Trophoblast cell (in vitro differentiated cells and primary cell): ENCODE data around the gene BSPH1. TPM values are rescaled to one million over a fixed set of nuclear protein-coding genes. Genes with fewer than 3 reads are reported as not detected.

Experiments used
- DNase-seq, 2 donors: peaks; one replicate each; pipeline ENCODE4 v3.0.0-alpha.2; 2016
- H2AFZ ChIP-seq: 2 replicates; pipeline ENCODE4 v1.6.1; 2013; ENCODE audit warnings: low read length, moderate library complexity, mild to moderate bottlenecking; ENCODE audit not compliant: insufficient read depth, poor library complexity
- H2AK5ac ChIP-seq: 2 replicates; pipeline ENCODE4 v1.6.1; 2013; ENCODE audit warnings: mild to moderate bottlenecking, low read length
- H2BK120ac ChIP-seq: 2 replicates; pipeline ENCODE4 v1.6.1; 2013; ENCODE audit warnings: low read length, mild to moderate bottlenecking, moderate library complexity; ENCODE audit not compliant: insufficient read depth, poor library complexity
- H2BK12ac ChIP-seq: 2 replicates; pipeline ENCODE4 v1.6.1; 2013; ENCODE audit warnings: mild to moderate bottlenecking, low read length, moderate library complexity
- H2BK5ac ChIP-seq: 2 replicates; pipeline ENCODE4 v1.6.1; 2013; ENCODE audit warnings: low read length, low read depth, moderate library complexity, mild to moderate bottlenecking; ENCODE audit not compliant: poor library complexity
- H3K14ac ChIP-seq: 2 replicates; pipeline ENCODE4 v1.6.1; 2013; ENCODE audit warnings: mild to moderate bottlenecking, low read length
- H3K18ac ChIP-seq: 2 replicates; pipeline ENCODE4 v1.6.1; 2013; ENCODE audit warnings: mild to moderate bottlenecking, low read length
- H3K23ac ChIP-seq: 2 replicates; pipeline ENCODE4 v1.6.1; 2013; ENCODE audit warnings: low read length
- H3K27ac ChIP-seq: 2 replicates; pipeline ENCODE4 v1.5.1; 2013; ENCODE audit warnings: low read depth, mild to moderate bottlenecking, inconsistent platforms, low read length, moderate library complexity
- H3K27me3 ChIP-seq: 2 replicates; pipeline ENCODE4 v1.6.1; 2013; ENCODE audit warnings: inconsistent platforms, mild to moderate bottlenecking, low read length, moderate library complexity; ENCODE audit not compliant: insufficient read depth
- H3K36me3 ChIP-seq, 2 experiments: 1 replicate in 1 of 2; 2 replicates in 1 of 2; pipeline ENCODE4 v1.6.1; 2013; ENCODE audit warnings: low read length in 2 of 2, mild to moderate bottlenecking in 2 of 2, moderate library complexity in 1 of 2; ENCODE audit not compliant: insufficient read depth in 2 of 2, control insufficient read depth in 1 of 2
- H3K4ac ChIP-seq: 2 replicates; pipeline ENCODE4 v1.6.1; 2013; ENCODE audit warnings: low read depth, mild to moderate bottlenecking, low read length, moderate library complexity
- H3K4me1 ChIP-seq, 2 experiments: 1 replicate in 1 of 2; 2 replicates in 1 of 2; pipeline ENCODE4 v1.6.1; 2013; ENCODE audit warnings: low read length in 2 of 2, mild to moderate bottlenecking in 2 of 2, moderate library complexity in 1 of 2; ENCODE audit not compliant: insufficient read depth in 2 of 2, control insufficient read depth in 1 of 2
- H3K4me2 ChIP-seq: 2 replicates; pipeline ENCODE4 v1.6.1; 2013; ENCODE audit warnings: inconsistent platforms, mild to moderate bottlenecking, low read length, moderate library complexity
- H3K4me3 ChIP-seq: 2 replicates; pipeline ENCODE4 v1.5.1; 2013; ENCODE audit warnings: mild to moderate bottlenecking, low read depth, low read length, inconsistent platforms
- H3K79me1 ChIP-seq: one replicate; pipeline ENCODE4 v1.6.1; 2013; ENCODE audit warnings: low read length
- H3K79me2 ChIP-seq: 2 replicates; pipeline ENCODE4 v1.6.1; 2013; ENCODE audit warnings: low read length, mild to moderate bottlenecking; ENCODE audit not compliant: control insufficient read depth, insufficient read depth, poor library complexity
- H3K9ac ChIP-seq: 2 replicates; pipeline ENCODE4 v1.6.1; 2013; ENCODE audit warnings: mild to moderate bottlenecking, low read length
- H3K9me3 ChIP-seq: 2 replicates; pipeline ENCODE4 v1.6.1; 2013; ENCODE audit warnings: low read depth, mild to moderate bottlenecking, control low read depth, inconsistent platforms, low read length; ENCODE audit not compliant: insufficient read depth
- H4K12ac ChIP-seq: 2 replicates; pipeline ENCODE4 v1.6.1; 2013; ENCODE audit warnings: low read depth, mild to moderate bottlenecking, low read length, moderate library complexity
- H4K8ac ChIP-seq: 2 replicates; pipeline ENCODE4 v1.6.1; 2013; ENCODE audit warnings: low read depth, mild to moderate bottlenecking, low read length, moderate library complexity
- H4K91ac ChIP-seq: one replicate; pipeline ENCODE4 v1.6.1; 2013; ENCODE audit warnings: low read depth, mild to moderate bottlenecking, low read length, moderate library complexity
- WGBS: extraction: QIAGEN DNeasy Blood & Tissue Kit; methylation state at CpG from one replicate; pipeline ENCODE4 v1.1.7; 2013; ENCODE audit warnings: missing lambda C conversion rate; ENCODE audit not compliant: insufficient read length, insufficient coverage; ENCODE audit errors: extremely low coverage; 5-methylcytosine and 5-hydroxymethylcytosine counted together
- polyA plus RNA-seq: library from polyadenylated mRNA; stranded (reverse); fragments of 200-250 nt; gene quantifications from 2 replicates; pipeline ENCODE4 v1.2.3, GENCODE V29; 2013

BSPH1 gene
- not detected in 2 replicates for polyA plus RNA-seq

GRCh38 chr19:47992070-47992469 lies at the start of gene BSPH1:
TSS of gene BSPH1 (minus strand) at chr19:47992170. CDS start at chr19:47992081, 89 bp downstream.
- Histone ChIP-seq H4K12ac (no peak within 1 kb of the TSS), H3K4me1 (no peaks in the 10 kb centered on the region), H3K4ac (no peak within 1 kb of the TSS), H3K9ac (no peak within 1 kb of the TSS), H3K79me2 (no peaks in the 10 kb centered on the region), H2BK5ac (no peak within 1 kb of the TSS), H2BK12ac (no peak within 1 kb of the TSS), H2AFZ (no peak within 1 kb of the TSS), H2BK120ac (no peak within 1 kb of the TSS), H3K14ac (no peak within 1 kb of the TSS), H4K8ac (no peak within 1 kb of the TSS), H3K4me3 (no peak within 1 kb of the TSS), H3K27ac (no peak within 1 kb of the TSS), H3K23ac (no peak within 1 kb of the TSS), H3K79me1 (no peaks in the 10 kb centered on the region), H3K4me2 (no peak within 1 kb of the TSS), H2AK5ac (no peak within 1 kb of the TSS), H3K27me3 (no peaks in the 10 kb centered on the region), H4K91ac (no peak within 1 kb of the TSS), H3K9me3 (peaks cover 2% of the 10 kb centered on the region), H3K18ac (no peak within 1 kb of the TSS), H3K36me3 (no peaks in the 10 kb centered on the region)
- DNase-seq: no peak
- WGBS: no CpG with 5 or more reads among the region's 2 CpGs

GRCh38 chr19:48036765-48037164 lies 44.8 kb upstream of the BSPH1 start:
- Histone ChIP-seq H4K91ac (no peak overlapping the region), H2BK5ac (no peak overlapping the region), H3K23ac (no peak overlapping the region), H3K14ac (no peak overlapping the region), H2AFZ (no peak overlapping the region), H3K27ac (no peak overlapping the region), H3K18ac (no peak overlapping the region), H3K36me3 (no peaks in the 10 kb centered on the region), H3K4me3 (no peak overlapping the region), H3K4me1 (no peaks in the 10 kb centered on the region), H3K9me3 (no peaks in the 10 kb centered on the region), H3K4ac (no peak overlapping the region), H3K79me2 (no peaks in the 10 kb centered on the region), H3K4me2 (no peak overlapping the region), H4K12ac (no peak overlapping the region), H3K79me1 (no peaks in the 10 kb centered on the region), H2BK120ac (no peak overlapping the region), H3K9ac (no peak overlapping the region), H3K27me3 (no peaks in the 10 kb centered on the region), H2AK5ac (no peak overlapping the region), H2BK12ac (no peak overlapping the region), H4K8ac (no peak overlapping the region)
- DNase-seq: no peak
- no CpG with 5 or more reads among the region's 2 CpGs for WGBS

GRCh38 chr19:48033604-48034003 lies 41.6 kb upstream of the BSPH1 start:
- Histone ChIP-seq H3K23ac (no peak overlapping the region), H3K79me2 (no peaks in the 10 kb centered on the region), H3K79me1 (no peaks in the 10 kb centered on the region), H3K4ac (no peak overlapping the region), H2AK5ac (no peak overlapping the region), H3K4me3 (no peak overlapping the region), H4K8ac (no peak overlapping the region), H3K9me3 (no peaks in the 10 kb centered on the region), H2BK120ac (no peak overlapping the region), H2AFZ (no peak overlapping the region), H3K27ac (no peak overlapping the region), H3K27me3 (no peaks in the 10 kb centered on the region), H3K4me1 (no peaks in the 10 kb centered on the region), H3K4me2 (no peak overlapping the region), H4K12ac (no peak overlapping the region), H3K36me3 (no peaks in the 10 kb centered on the region), H3K14ac (no peak overlapping the region), H4K91ac (no peak overlapping the region), H3K18ac (no peak overlapping the region), H3K9ac (no peak overlapping the region), H2BK12ac (no peak overlapping the region), H2BK5ac (no peak overlapping the region)
- no peak for DNase-seq
- WGBS: no CpG with 5 or more reads among the region's 5 CpGs

- Histone ChIP-seq H3K4me1 (no peaks in the 10 kb centered on the region), H3K14ac (no peak overlapping the region), H2BK12ac (no peak overlapping the region), H2AFZ (no peak overlapping the region), H3K9ac (no peak overlapping the region), H3K18ac (no peak overlapping the region), H3K23ac (no peak overlapping the region), H2AK5ac (no peak overlapping the region), H4K91ac (no peak overlapping the region), H3K9me3 (no peaks in the 10 kb centered on the region), H3K4me3 (no peak overlapping the region), H3K4me2 (no peak overlapping the region), H3K27me3 (no peaks in the 10 kb centered on the region), H3K79me2 (no peaks in the 10 kb centered on the region), H3K27ac (no peak overlapping the region), H2BK120ac (no peak overlapping the region), H2BK5ac (no peak overlapping the region), H4K12ac (no peak overlapping the region), H3K36me3 (no peaks in the 10 kb centered on the region), H4K8ac (no peak overlapping the region), H3K4ac (no peak overlapping the region), H3K79me1 (no peaks in the 10 kb centered on the region)
- no CpG with 5 or more reads among the region's 10 CpGs for WGBS
- DNase-seq: no peak
Observed at GRCh38 chr19:48030073-48030472, 38.1 kb upstream of the BSPH1 start.
